T follicular helper cell (primary cell): ENCODE results near the gene TOM1.
A peak's percentile ranks its signal among the peaks of the same experiment; 100 is the strongest.

Experiments used
- DNase-seq: peaks from one replicate; pipeline ENCODE4 v3.0.0-alpha.2; 2020; ENCODE audit warnings: low read depth
- total RNA-seq, 2 experiments: gene quantifications; one replicate each; lab custom pipeline; 2026; lab: John Stamatoyannopoulos, UW

TOM1 gene
- total RNA-seq, result 29.9 to 54.5 reads per million in 2 experiments

DNA sequence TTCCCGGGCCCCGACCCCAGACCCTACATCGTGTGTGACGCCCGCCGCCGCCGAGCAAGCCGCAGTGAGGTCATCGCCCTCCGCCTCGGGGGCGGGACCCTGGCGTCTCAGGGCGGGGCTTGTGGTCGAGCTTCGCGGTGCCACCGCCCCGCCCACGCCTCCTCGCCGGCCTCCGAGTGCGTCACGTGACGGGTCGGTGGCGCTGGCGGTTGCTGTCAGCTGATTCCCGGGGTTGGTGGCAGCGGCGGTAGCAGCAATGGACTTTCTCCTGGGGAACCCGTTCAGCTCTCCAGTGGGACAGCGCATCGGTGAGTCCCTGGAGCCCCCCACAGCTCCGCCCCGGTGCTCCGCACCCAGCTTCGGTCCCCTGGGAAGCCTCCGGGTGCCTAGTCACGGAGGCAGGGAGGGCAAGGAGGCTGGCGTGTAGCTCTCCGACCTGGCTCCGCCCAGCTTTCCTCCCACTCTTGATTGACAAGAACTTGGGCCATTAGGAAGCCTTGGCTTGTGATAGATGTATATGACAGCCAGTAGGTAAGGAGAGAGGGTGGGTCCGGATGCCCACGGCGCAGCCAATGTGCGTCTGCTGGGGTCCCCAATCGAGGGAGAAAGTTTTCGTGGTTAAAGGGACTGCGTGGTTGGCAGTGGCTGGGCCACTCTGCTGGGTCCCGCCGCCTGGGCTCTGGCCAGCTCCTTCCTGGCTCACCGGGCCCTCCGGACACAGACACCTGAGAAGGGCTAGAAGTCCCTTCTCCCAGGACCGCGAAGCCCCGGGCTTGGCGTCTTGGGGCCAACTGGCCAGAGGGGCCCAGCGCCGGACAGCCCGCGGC lies at the start of gene TOM1:
TOM1 (plus strand) TSS at position 222 of the 827 bp plus-strand sequence; CDS start at position 257, 35 bp downstream.
- DNase-seq, result peak; percentile 97

DNA sequence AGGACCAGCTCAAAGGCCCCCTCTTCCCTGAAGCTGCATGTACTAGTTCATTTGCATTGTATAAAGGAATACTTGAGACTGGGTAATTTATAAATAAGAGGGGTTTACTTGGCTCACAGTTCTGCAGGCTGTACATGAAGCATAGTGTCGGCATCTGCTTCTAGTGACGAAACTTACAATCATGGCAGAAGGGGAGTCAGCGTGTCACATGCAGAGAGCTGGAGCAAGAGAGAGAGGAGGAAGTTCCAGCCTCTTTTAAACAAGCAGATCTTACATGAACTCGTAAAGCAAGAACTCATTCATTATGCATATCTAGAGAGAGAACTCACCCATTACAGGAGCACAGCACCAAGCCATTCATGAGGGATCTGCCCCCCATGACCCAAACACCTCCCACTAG lies 49.5 kb upstream of the TOM1 start:
- DNase-seq, result no peak

DNA sequence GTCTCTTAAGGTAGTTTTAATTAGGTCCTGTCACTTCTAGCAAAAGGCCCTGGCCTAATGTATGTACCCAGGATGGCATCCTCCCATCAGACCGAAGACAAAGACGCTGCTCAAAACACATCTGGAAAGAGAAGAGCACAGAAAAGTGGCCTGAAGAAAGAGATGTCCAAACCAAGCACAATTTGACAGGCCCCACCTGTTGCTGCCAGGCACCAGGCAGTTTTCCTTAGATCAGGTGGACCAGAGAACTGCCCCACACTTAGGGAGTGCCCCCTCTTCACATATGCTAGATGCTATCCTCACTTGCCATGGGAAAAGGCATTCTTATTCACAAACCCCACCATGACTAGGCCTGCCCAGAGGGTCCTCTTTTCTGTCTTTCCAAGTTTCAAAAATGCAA lies 45.7 kb upstream of the TOM1 start:
- no peak for DNase-seq

DNA sequence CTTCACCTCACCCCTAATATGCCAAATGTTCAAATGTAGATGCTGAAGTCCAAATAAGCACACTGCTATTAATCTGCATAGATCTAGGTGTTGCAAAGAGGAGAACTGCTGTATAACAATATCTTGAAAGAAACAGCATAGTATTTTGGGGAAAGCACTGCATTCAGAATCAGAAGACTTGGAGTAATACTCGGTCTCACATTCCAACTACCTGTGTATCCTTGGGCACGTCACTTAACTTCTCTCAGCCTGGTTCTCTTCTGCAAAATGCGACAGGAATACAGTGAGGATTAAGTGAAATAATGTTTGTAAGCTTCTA lies 42.7 kb upstream of the TOM1 start:
- DNase-seq, result no peak

DNA sequence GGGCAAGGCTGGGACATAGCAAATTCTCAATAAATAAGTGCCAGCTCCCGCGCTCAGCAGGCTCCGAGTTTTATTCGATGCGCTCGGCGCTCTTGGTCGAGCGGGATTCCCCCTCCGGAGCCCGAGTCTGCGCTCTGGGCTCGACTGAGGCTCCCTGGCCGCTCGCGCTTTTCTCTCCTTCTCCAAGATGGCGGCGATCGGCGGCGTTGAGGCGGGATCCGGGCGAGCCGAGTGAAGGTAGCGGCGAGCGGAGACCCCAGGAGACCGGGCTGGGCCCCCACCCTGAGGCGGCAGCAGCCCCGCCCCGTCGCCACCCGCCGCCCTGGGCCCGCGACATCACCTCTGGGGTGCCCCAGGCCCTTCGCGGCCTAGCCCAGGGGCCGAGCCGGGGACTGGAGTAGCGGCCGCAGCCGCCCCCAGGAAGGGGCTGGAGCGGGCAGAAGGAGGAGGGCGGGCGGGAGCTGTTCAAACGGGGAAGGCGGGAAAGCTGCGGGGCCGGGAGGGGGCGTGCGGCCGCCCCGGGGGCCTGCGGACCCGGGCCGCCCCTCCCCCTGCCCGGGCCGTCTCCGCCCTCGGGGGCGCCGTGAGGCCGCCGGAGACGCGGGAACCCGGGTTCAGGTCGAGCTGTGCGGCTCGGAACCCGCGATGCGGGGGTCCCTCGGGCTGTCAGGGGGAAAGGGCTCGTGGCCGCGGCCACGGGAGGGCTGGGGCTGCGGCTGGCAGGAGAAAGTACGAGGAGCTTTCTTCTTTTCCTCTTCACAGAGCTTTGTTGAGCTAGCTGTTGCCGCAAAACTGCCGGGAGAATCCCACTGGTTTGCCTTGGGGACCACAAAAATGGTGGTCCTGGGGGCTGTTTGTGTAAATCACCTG lies 42.1 kb upstream of the TOM1 start, which contains the start of gene HMGXB4:
HMGXB4 (plus strand) TSS at position 173 of the 870 bp plus-strand sequence. CDS start 4,898 bp downstream, outside the sequence.
- peak; percentile 81 for DNase-seq

GRCh38 chr22:35258191-35258988 lies 41.3 kb upstream of the TOM1 start:
- no peak for DNase-seq

GRCh38 chr22:35264986-35265385 lies 34.7 kb upstream of the TOM1 start:
- no peak for DNase-seq

DNA sequence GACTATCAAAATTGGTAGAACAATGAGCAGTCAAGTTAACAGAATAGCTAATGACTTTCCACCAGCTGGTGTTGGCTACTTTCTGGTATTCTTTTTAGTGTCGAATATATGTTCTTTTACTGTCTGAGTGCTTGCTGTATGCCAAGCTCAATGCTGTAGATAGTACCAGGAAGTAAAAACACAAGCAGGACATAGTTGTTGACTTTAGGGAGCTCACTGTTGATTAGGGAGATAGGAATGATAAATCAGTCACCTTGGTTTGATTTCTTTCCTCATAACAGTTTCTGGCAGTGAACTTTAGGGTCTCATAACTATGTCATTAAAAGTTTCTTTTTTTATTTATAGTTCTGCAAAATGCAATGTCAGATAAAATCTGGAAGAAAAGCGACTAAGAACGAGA lies 33.4 kb upstream of the TOM1 start:
- no peak for DNase-seq

DNA sequence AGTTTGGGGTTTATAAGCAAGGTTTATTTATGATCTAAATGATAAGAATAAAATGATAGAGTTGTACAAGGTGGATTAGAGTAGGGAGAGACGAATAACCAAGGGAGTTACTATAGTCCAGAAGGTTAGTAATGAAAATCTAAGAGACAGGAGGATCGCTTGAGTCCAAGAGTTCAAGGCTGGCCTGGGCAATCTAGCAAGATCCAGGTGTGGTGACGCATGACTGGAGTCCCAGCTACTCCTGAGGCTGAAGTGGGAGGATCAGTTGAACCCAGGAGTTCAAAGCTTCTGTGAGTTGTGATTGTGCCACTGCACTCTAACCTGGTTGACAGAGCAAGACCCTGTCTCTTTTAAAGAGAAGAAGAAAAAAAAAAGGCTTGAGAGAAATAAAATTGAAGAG lies 30.1 kb upstream of the TOM1 start:
- no peak for DNase-seq

DNA sequence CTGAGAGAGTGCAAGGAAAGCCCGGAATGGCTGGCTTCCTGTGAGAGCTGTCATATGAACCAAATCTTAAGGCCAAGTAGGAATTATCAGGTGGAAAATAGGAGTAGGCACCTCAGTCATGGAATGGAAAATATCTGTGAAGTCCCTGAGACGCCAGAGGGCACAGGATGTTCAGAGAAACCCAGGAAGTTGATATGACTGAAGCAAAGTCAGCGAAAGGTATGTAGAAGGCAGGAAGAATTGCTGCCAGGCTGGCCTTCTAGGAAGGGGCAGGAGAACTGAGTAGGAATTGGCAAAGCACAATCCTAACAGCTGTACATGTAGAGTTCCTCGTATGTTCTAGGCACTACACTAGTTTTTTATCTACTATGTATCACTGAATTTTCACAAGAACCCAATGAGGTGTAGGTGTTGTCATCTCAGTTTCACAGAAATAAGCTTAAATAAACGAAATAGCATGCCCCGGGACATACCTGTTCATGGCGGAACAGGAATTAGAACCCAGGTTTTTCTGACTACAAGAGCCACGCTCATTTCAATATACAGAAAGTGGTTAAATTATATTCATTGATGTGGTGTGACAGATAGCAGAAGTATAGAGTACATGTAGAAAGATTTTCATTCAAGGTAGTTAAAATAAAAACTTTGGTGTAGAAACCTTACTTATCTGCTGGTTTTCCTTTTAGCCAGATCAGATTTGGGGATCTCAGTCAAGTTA lies 25.4 kb upstream of the TOM1 start:
- DNase-seq, result no peak

- no peak for DNase-seq
These were observed 24.1 kb upstream of the TOM1 start for GRCh38 chr22:35275580-35275979.

DNA sequence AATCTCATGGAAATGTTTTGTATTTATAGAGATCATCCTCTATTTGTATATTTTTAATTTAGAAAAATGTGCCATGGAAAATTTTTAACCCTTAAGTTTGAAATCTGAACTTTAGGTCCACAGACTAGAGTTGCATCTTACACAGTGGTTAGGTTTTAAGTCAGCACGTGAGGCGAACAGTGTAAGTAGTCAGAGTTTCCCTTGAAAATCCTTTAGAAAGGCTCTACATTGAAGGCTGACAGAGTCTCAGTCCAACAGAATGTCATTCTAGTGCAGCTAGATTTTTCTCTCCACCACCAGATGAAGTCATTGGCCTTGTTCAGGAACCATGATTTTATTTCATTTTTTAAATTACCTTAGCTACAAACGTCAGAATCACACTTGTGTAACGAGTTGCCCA lies 23.7 kb upstream of the TOM1 start:
- DNase-seq, result no peak

GRCh38 chr22:35288116-35288515 lies 11.6 kb upstream of the TOM1 start:
- DNase-seq, result no peak

DNA sequence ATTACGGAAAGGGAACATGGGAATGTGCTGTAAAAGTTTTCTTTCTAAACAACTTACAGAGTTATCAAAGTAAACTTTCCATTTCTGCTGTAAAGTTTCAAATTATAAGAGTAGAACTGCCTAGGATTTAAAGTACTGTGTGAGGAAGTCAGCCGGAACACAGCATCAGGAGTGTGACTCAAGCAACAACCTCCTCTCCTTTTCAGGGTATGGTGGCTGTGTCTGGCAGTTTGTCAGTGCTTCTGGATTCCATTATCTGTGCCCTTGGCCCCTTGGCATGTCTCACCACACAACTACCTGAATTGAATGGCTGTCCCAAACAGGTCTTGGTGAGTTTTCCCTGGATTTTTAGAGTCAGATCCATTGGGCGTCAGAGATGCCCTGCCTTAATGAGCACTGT lies 6.9 kb upstream of the TOM1 start:
- DNase-seq, result no peak

GRCh38 chr22:35296051-35296450 lies 3.6 kb upstream of the TOM1 start:
- DNase-seq, result no peak

GRCh38 chr22:35299217-35299672 lies 449 bp upstream of the TOM1 start:
- peak; percentile 38 for DNase-seq

- no peak for DNase-seq
These were observed 1.7 kb downstream of the TOM1 start for GRCh38 chr22:35301372-35301874.

DNA sequence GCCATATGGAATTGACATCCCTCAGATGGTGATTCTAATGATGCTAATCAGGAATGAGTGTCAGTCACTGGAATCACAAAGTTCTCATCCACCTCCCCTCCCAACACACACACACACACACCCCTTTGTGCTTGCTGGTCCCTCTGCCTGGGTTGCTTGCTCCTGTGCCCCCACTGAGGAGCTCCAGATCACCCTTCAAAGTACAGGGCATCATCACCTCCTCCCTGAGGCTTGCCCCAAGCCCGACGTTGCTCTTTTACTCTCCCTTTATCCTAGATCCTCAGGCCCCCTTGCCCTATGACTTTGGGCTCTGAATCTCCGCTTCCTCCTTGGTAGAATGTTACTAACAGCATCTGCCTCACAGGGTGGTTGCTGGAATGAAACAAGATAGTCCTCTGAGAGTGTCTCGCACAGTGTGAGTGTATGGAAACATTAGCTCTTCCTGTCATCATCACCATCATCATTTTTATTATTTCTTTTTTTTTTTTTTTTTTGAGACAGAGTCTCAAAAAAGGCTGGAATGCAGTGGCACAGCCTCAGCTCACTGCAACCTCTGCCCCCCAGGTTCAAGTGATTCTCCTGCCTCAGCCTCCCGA lies 3.4 kb downstream of the TOM1 start:
- no peak for DNase-seq

- no peak for DNase-seq
These were observed 5.9 kb downstream of the TOM1 start for GRCh38 chr22:35305525-35306070.

GRCh38 chr22:35306350-35306967 lies 6.8 kb downstream of the TOM1 start:
- no peak for DNase-seq
